Smooth muscle cell (in vitro differentiated cells): ENCODE results near the gene NOS2. TPM values are rescaled to one million over a fixed set of nuclear protein-coding genes. Genes with fewer than 3 reads are reported as not detected.
"Not testable (repeated sequence)": the region's sequence is repeated elsewhere in the genome, so short reads cannot be mapped to it uniquely, and the experiment has no call there.

Source experiments
- DNase-seq: peaks from one replicate; lab custom pipeline; 2025; ENCODE audit not compliant: unreplicated experiment; lab: John Stamatoyannopoulos, UW
- H2AFZ ChIP-seq: fragments of 200-600 bp; sonication (generic); 2 replicates; pipeline ENCODE4 v1.6.0; 2016; ENCODE audit warnings: antibody characterized with exemption, low read depth, mild to moderate bottlenecking
- H3F3A ChIP-seq: fragments of 200-600 bp; sonication (generic); 2 replicates; pipeline ENCODE4 v1.6.0; 2017; ENCODE audit warnings: antibody characterized with exemption, low read depth
- H3K27ac ChIP-seq: fragments of 200-600 bp; sonication (generic); 2 replicates; pipeline ENCODE4 v1.5.1; 2016; ENCODE audit warnings: low read depth, mild to moderate bottlenecking
- H3K27me3 ChIP-seq: fragments of 200-600 bp; sonication (generic); 2 replicates; pipeline ENCODE4 v1.6.1; 2016; ENCODE audit warnings: low read depth, mild to moderate bottlenecking
- H3K36me3 ChIP-seq: fragments of 200-600 bp; sonication (generic); 2 replicates; pipeline ENCODE4 v1.5.1; 2016; ENCODE audit warnings: low read depth
- H3K4me1 ChIP-seq: fragments of 200-600 bp; sonication (generic); 2 replicates; pipeline ENCODE4 v1.5.1; 2016; ENCODE audit warnings: low read depth
- H3K4me2 ChIP-seq: fragments of 200-600 bp; sonication (generic); 2 replicates; pipeline ENCODE4 v1.6.0; 2016; ENCODE audit warnings: mild to moderate bottlenecking
- H3K4me3 ChIP-seq: fragments of 200-600 bp; sonication (generic); 2 replicates; pipeline ENCODE4 v1.5.1; 2016; ENCODE audit warnings: mild to moderate bottlenecking
- H3K79me2 ChIP-seq: fragments of 200-600 bp; sonication (generic); 2 replicates; pipeline ENCODE4 v1.6.0; 2016; ENCODE audit warnings: low read depth, mild to moderate bottlenecking
- H3K9ac ChIP-seq: fragments of 200-600 bp; sonication (generic); 2 replicates; pipeline ENCODE4 v1.6.0; 2016; ENCODE audit warnings: low read depth
- H3K9me3 ChIP-seq: fragments of 200-600 bp; sonication (generic); replicated peaks from 2 replicates; pipeline ENCODE4 v1.5.1; 2016; ENCODE audit warnings: low read depth
- H4K20me1 ChIP-seq: fragments of 200-600 bp; sonication (generic); 2 replicates; pipeline ENCODE4 v1.6.0; 2016; ENCODE audit warnings: low read depth
- CTCF ChIP-seq: fragments of 200-600 bp; sonication (generic); IDR thresholded peaks from 2 replicates; pipeline ENCODE4 v1.5.1; 2017; ENCODE audit warnings: borderline replicate concordance, mild to moderate bottlenecking, antibody characterized with exemption; ENCODE audit not compliant: insufficient read depth, poor library complexity, severe bottlenecking
- WGBS: methylation state at CpG from one replicate; pipeline ENCODE4 v1.1.7; 2016; ENCODE audit warnings: low lambda C conversion rate; 5-methylcytosine and 5-hydroxymethylcytosine counted together
- polyA plus RNA-seq: library from polyadenylated mRNA; unstranded; fragments of >200 nt; fragmentation: Nextera tagmentation; extraction: Ambion mirVana; gene quantifications from 2 replicates; pipeline ENCODE4 v1.2.1, GENCODE V29; 2016
- small RNA-seq: library from RNA; depleted of rRNA; stranded (forward); fragments of <200 nt; gene quantifications from one replicate; pipeline ENCODE3, GENCODE V24; 2014
- total RNA-seq: library from RNA; depleted of rRNA; stranded (reverse); fragments of >200 nt; gene quantifications from 2 replicates; pipeline ENCODE4 v1.2.3, GENCODE V29; 2014

Gene NOS2
- total and polyA plus RNA-seq, 2 experiments from 2014 or later = 0.16 TPM; not detected in 1

- Histone ChIP-seq H4K20me1 (no peaks in the 10 kb centered on the region), H3K79me2 (no peaks in the 10 kb centered on the region), H3K4me1 (no peaks in the 10 kb centered on the region), H3F3A (no peaks in the 10 kb centered on the region), H3K4me3 (no peak overlapping the region), H3K27ac (no peak overlapping the region), H3K27me3 (no peaks in the 10 kb centered on the region), H3K9ac (no peak overlapping the region), H3K4me2 (peak overlapping the region; percentile 65), H3K36me3 (no peaks in the 10 kb centered on the region), H2AFZ (no peak overlapping the region), H3K9me3 (no peaks in the 10 kb centered on the region)
- TF ChIP-seq CTCF = no peak
- WGBS = 27% methylated on average over 3 of the region's 3 CpGs
- no peak for DNase-seq
These were observed 66.6 kb downstream of the NOS2 start for GRCh38 chr17:27733773-27734172.

- not testable (repeated sequence) for H3K9me3 ChIP-seq, H2AFZ ChIP-seq, H3K27ac ChIP-seq
These were observed 67.6 kb downstream of the NOS2 start for GRCh38 chr17:27732746-27733145.

GRCh38 chr17:27725982-27726381 lies 74.3 kb downstream of the NOS2 start:
- not testable (repeated sequence) for H3K9ac ChIP-seq, H2AFZ ChIP-seq
- WGBS = 93% methylated on average over 6 of the region's 6 CpGs

More at GRCh38 chr17:27732746-27733145, 67.6 kb downstream of the NOS2 start:
- H3K79me2 ChIP-seq, H4K20me1 ChIP-seq, H3K36me3 ChIP-seq, H3K4me3 ChIP-seq, H3K4me1 ChIP-seq, H3K9ac ChIP-seq, H3K27me3 ChIP-seq, H3K4me2 ChIP-seq, DNase-seq, H3F3A ChIP-seq: not testable (repeated sequence)

GRCh38 chr17:27721797-27722196 lies 78.5 kb downstream of the NOS2 start:
- Histone ChIP-seq H3K9ac (no peak overlapping the region), H3K79me2 (no peaks in the 10 kb centered on the region), H3K4me1 (no peaks in the 10 kb centered on the region), H2AFZ (no peak overlapping the region), H3K27ac (no peak overlapping the region), H3K9me3 (no peaks in the 10 kb centered on the region), H3F3A (no peaks in the 10 kb centered on the region), H3K36me3 (no peaks in the 10 kb centered on the region), H4K20me1 (no peaks in the 10 kb centered on the region), H3K4me2 (no peak overlapping the region), H3K4me3 (no peak overlapping the region), H3K27me3 (no peaks in the 10 kb centered on the region)
- no peak for DNase-seq
- no peak for TF ChIP-seq CTCF
- WGBS = 52% methylated on average over 3 of the region's 3 CpGs

More at GRCh38 chr17:27725982-27726381, 74.3 kb downstream of the NOS2 start:
- not testable (repeated sequence) for H3K9me3 ChIP-seq, H3K36me3 ChIP-seq, H3K79me2 ChIP-seq, H3K4me1 ChIP-seq, DNase-seq, H3K4me3 ChIP-seq, H4K20me1 ChIP-seq, H3K27ac ChIP-seq, H3F3A ChIP-seq, H3K4me2 ChIP-seq, H3K27me3 ChIP-seq

Small RNA genes within 50 kb of the gene (small RNA-seq; reads per million reads assigned to genes)
- gene AC130289.1 (not detected), gene AC130289.2 (not detected)

Other genes starting within 250 kb of the NOS2 start
- 5.8 and 20.6 TPM in 2 replicates for gene LGALS9, start 169.3 kb downstream of the NOS2 start, total RNA-seq
- gene LGALS9, start 169.3 kb downstream of the NOS2 start, polyA plus RNA-seq = 9.7 and 21.7 TPM in 2 replicates
- gene LYRM9, start 92.8 kb upstream of the NOS2 start, total RNA-seq = 10.6 and 15.0 TPM in 2 replicates
- gene LYRM9, start 92.8 kb upstream of the NOS2 start, polyA plus RNA-seq = 11.4 and 12.9 TPM in 2 replicates
- gene NLK, start 242.1 kb upstream of the NOS2 start, total RNA-seq = 10.1 and 18.0 TPM in 2 replicates
- 1.8 and 5.0 TPM in 2 replicates for gene NLK, start 242.1 kb upstream of the NOS2 start, polyA plus RNA-seq